ENCODE results near the gene BOD1L2.

BOD1L2 gene

GRCh38 chr18:57171026-57171425 lies 24.1 kb downstream of the BOD1L2 start:
- Histone ChIP-seq H3K36me3 (ENCODE audit: insufficient read depth, low read length) (no peaks in the 10 kb centered on the region), H3K4me1 (ENCODE audit: insufficient read depth, low read length) (no peaks in the 10 kb centered on the region), H3K4me3 (ENCODE audit: low read length) (no peak overlapping the region), H3K27me3 (ENCODE audit: insufficient read depth, low read length) (peaks cover 3% of the 10 kb centered on the region), H3K9me3 (ENCODE audit: low read length) (peaks cover 1% of the 10 kb centered on the region), H2AFZ (ENCODE audit: low read depth, low read length) (no peak overlapping the region)

DNA sequence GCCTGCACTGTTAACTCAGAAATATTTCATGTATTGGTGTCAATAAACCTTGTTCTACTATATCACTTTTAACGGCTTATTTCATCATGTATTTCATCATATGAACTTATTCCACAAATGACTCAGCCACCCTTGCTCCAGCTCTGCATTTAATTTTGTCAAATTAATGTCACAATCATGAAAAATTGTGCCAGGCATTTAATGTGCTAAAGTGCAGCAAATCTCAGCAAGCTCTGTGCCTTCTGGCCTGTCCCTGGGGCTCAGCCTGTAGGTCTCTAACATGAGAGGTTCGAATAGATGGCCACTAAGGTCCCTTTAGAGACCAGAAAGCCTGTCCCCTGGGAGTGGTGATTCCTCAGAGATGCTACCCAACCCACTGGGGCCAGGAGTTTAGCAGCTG lies 28.6 kb downstream of the BOD1L2 start:
- H3K9me3 ChIP-seq (ENCODE audit: low read length), result peaks cover 1% of the 10 kb centered on the region
- H3K27me3 ChIP-seq (ENCODE audit: insufficient read depth, low read length), result peaks cover 3% of the 10 kb centered on the region
- H3K4me1 ChIP-seq (ENCODE audit: insufficient read depth, low read length), result peaks cover 5% of the 10 kb centered on the region
- H2AFZ ChIP-seq (ENCODE audit: low read depth, low read length), result no peak overlapping the region
- H3K4me3 ChIP-seq (ENCODE audit: low read length), result no peak overlapping the region
- H3K36me3 ChIP-seq (ENCODE audit: insufficient read depth, low read length), result no peaks in the 10 kb centered on the region

DNA sequence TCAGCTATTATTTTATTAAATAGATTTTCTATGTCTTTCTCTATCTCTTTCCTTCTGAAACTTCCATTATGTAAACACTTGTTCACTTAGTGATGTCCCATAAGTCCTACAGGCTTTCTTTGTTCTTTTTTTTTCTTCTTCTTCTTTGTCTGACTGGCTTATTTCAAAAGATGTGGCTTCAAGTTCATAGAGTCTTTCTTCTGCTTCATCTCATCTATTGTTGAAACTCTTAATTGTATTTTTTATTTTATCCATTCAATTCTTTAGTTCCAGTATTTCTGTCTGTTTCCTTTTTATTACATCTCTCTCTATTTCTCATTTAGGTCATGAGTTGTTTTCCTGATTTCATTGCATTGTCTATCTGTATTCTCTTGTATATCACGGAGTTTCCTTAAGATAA lies 38.5 kb downstream of the BOD1L2 start:
- Histone ChIP-seq H2AFZ (ENCODE audit: low read depth, low read length) (no peak overlapping the region), H3K4me3 (ENCODE audit: low read length) (no peak overlapping the region), H3K9me3 (ENCODE audit: low read length) (peaks cover 4% of the 10 kb centered on the region), H3K27me3 (ENCODE audit: insufficient read depth, low read length) (peaks cover 4% of the 10 kb centered on the region), H3K4me1 (ENCODE audit: insufficient read depth, low read length) (no peaks in the 10 kb centered on the region), H3K36me3 (ENCODE audit: insufficient read depth, low read length) (no peaks in the 10 kb centered on the region)

- Histone ChIP-seq H3K27me3 (ENCODE audit: insufficient read depth, low read length) (peaks cover 4% of the 10 kb centered on the region), H3K4me3 (ENCODE audit: low read length) (no peak overlapping the region), H3K36me3 (ENCODE audit: insufficient read depth, low read length) (no peaks in the 10 kb centered on the region), H3K9me3 (ENCODE audit: low read length) (peaks cover 4% of the 10 kb centered on the region), H2AFZ (ENCODE audit: low read depth, low read length) (no peak overlapping the region), H3K4me1 (ENCODE audit: insufficient read depth, low read length) (no peaks in the 10 kb centered on the region)
These were observed 42.1 kb downstream of the BOD1L2 start for GRCh38 chr18:57188851-57189557.

GRCh38 chr18:57190026-57190425 lies 43.1 kb downstream of the BOD1L2 start:
- no peaks in the 10 kb centered on the region for H3K4me1 ChIP-seq (ENCODE audit: insufficient read depth, low read length)
- H3K27me3 ChIP-seq (ENCODE audit: insufficient read depth, low read length), result peaks cover 4% of the 10 kb centered on the region
- no peaks in the 10 kb centered on the region for H3K36me3 ChIP-seq (ENCODE audit: insufficient read depth, low read length)
- peaks cover 4% of the 10 kb centered on the region for H3K9me3 ChIP-seq (ENCODE audit: low read length)
- H2AFZ ChIP-seq (ENCODE audit: low read depth, low read length), result no peak overlapping the region
- H3K4me3 ChIP-seq (ENCODE audit: low read length), result no peak overlapping the region

GRCh38 chr18:57194070-57194469 lies 47.2 kb downstream of the BOD1L2 start:
- Histone ChIP-seq H3K4me3 (ENCODE audit: low read length) (no peak overlapping the region), H3K36me3 (ENCODE audit: insufficient read depth, low read length) (no peaks in the 10 kb centered on the region), H3K27me3 (ENCODE audit: insufficient read depth, low read length) (no peaks in the 10 kb centered on the region), H3K4me1 (ENCODE audit: insufficient read depth, low read length) (no peaks in the 10 kb centered on the region), H2AFZ (ENCODE audit: low read depth, low read length) (no peak overlapping the region), H3K9me3 (ENCODE audit: low read length) (no peaks in the 10 kb centered on the region)

GRCh38 chr18:57194622-57195021 lies 47.7 kb downstream of the BOD1L2 start:
- H3K4me1 ChIP-seq (ENCODE audit: insufficient read depth, low read length), result no peaks in the 10 kb centered on the region
- no peaks in the 10 kb centered on the region for H3K27me3 ChIP-seq (ENCODE audit: insufficient read depth, low read length)
- H2AFZ ChIP-seq (ENCODE audit: low read depth, low read length), result no peak overlapping the region
- H3K36me3 ChIP-seq (ENCODE audit: insufficient read depth, low read length), result no peaks in the 10 kb centered on the region
- H3K4me3 ChIP-seq (ENCODE audit: low read length), result no peak overlapping the region
- no peaks in the 10 kb centered on the region for H3K9me3 ChIP-seq (ENCODE audit: low read length)

DNA sequence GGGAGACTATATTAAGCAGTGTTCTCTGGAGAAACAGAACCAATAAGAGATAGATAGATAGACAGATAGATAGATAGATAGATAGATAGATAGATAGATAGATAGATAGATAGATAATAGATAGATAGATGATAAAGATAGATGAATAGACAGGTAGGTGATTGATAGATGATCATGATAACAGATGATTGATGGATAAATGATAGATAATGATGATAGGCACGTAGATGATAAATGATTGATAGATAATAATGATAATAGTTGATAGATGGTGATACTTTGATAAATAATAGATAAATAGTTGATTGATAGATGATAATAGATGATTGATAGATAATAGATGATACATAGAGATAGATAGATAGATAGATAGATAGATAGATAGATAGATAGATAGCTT lies 48.5 kb downstream of the BOD1L2 start:
- H2AFZ ChIP-seq (ENCODE audit: low read depth, low read length), result no peak overlapping the region
- no peaks in the 10 kb centered on the region for H3K9me3 ChIP-seq (ENCODE audit: low read length)
- H3K27me3 ChIP-seq (ENCODE audit: insufficient read depth, low read length), result no peaks in the 10 kb centered on the region
- no peaks in the 10 kb centered on the region for H3K36me3 ChIP-seq (ENCODE audit: insufficient read depth, low read length)
- no peak overlapping the region for H3K4me3 ChIP-seq (ENCODE audit: low read length)
- H3K4me1 ChIP-seq (ENCODE audit: insufficient read depth, low read length), result no peaks in the 10 kb centered on the region

- Histone ChIP-seq H2AFZ (ENCODE audit: low read depth, low read length) (no peak overlapping the region), H3K4me1 (ENCODE audit: insufficient read depth, low read length) (no peaks in the 10 kb centered on the region), H3K27me3 (ENCODE audit: insufficient read depth, low read length) (no peaks in the 10 kb centered on the region), H3K4me3 (ENCODE audit: low read length) (no peak overlapping the region), H3K9me3 (ENCODE audit: low read length) (no peaks in the 10 kb centered on the region), H3K36me3 (ENCODE audit: insufficient read depth, low read length) (no peaks in the 10 kb centered on the region)
These were observed 50.4 kb downstream of the BOD1L2 start for GRCh38 chr18:57197261-57197660.

DNA sequence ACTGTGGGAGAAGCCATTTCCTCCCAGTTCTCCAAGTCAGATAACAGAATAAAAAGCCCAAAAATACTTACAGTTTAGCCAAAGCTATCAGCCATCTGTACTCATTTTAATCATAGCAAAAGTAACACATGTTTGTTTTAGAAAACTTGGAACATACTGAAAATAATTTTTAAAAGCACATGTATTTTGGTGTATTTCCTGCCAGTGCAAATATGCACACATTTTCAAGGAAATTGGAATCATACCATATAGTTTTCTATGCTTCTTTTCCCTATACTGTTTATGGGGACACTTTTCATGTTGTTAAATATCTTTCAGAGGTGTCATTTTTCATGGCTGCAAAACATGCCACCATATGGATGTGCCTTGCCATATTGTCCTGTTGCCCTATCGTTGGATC lies 51.2 kb downstream of the BOD1L2 start:
- no peaks in the 10 kb centered on the region for H3K4me1 ChIP-seq (ENCODE audit: insufficient read depth, low read length)
- no peaks in the 10 kb centered on the region for H3K27me3 ChIP-seq (ENCODE audit: insufficient read depth, low read length)
- no peak overlapping the region for H2AFZ ChIP-seq (ENCODE audit: low read depth, low read length)
- H3K4me3 ChIP-seq (ENCODE audit: low read length), result no peak overlapping the region
- H3K9me3 ChIP-seq (ENCODE audit: low read length), result no peaks in the 10 kb centered on the region
- H3K36me3 ChIP-seq (ENCODE audit: insufficient read depth, low read length), result no peaks in the 10 kb centered on the region

All from neuron (in vitro differentiated cells).